ENCODE data around the gene HOXA10. TPM values are rescaled to one million over a fixed set of nuclear protein-coding genes. Genes with fewer than 3 reads are reported as not detected.

The HOXA10 gene
- total RNA-seq, 1 experiment from 2014 or later, result not detected

- POLR2A ChIA-PET (ENCODE audit: low non-redundant PET), result no interaction called here
- H3K36me3 ChIP-seq (ENCODE audit: insufficient read depth, low read length, poor library complexity, severe bottlenecking), result no peaks in the 10 kb centered on the region
- intact Hi-C loops (cut with micrococcal nuclease; ENCODE audit: unreplicated experiment), result loop anchor here (2.0 to 5.0 kb wide), 5 partner anchors 381 to 901 kb away; no protein-coding TSS in a partner anchor
- H3K27ac ChIP-seq (ENCODE audit: low read depth, low read length, poor library complexity, severe bottlenecking), result no peak overlapping the region
- CTCF ChIA-PET, result interaction anchor here (0.5 to 1.7 kb wide), 10 partner anchors 9 to 898 kb away, joined by 3 to 11 read pairs (median 4); no protein-coding TSS in a partner anchor
- no TSS peak for BruUV-seq (replicated peaks)
- H3K4me3 ChIP-seq (ENCODE audit: low read depth, low read length, poor library complexity, severe bottlenecking), result no peak overlapping the region
- peak; percentile 61 for DNase-seq (ENCODE audit: low spot score)
- peaks cover 94% of the 10 kb centered on the region for H3K27me3 ChIP-seq (replicated peaks; ENCODE audit: insufficient read depth, low read depth, low read length, poor library complexity)
- H3K9me3 ChIP-seq (ENCODE audit: low read depth, low read length, poor library complexity, severe bottlenecking), result no peaks in the 10 kb centered on the region
- H3K4me1 ChIP-seq (ENCODE audit: insufficient read depth, low read length, poor library complexity, severe bottlenecking), result no peaks in the 10 kb centered on the region
- no peak for TF ChIP-seq EZH2 (IDR thresholded peaks at IDR 0.05; ENCODE audit: borderline replicate concordance, low read depth, low read length, poor library complexity, severe bottlenecking)
- TF ChIP-seq CTCF (conservative IDR thresholded peaks at IDR 0.05; ENCODE audit: low read depth, low read length), result peak; percentile 86
Observed at GRCh38 chr7:27196287-27196767, 22.2 kb upstream of the HOXA10 start.

GRCh38 chr7:27194686-27195379 is 20.7 kb upstream of the HOXA10 start:
- intact Hi-C loops (cut with micrococcal nuclease; ENCODE audit: unreplicated experiment), result loop anchor here (1.0 to 5.0 kb wide), 4 partner anchors 382 to 902 kb away; no protein-coding TSS in a partner anchor
- peak; percentile 26 for TF ChIP-seq EZH2 (IDR thresholded peaks at IDR 0.05; ENCODE audit: borderline replicate concordance, low read depth, low read length, poor library complexity, severe bottlenecking)
- TF ChIP-seq CTCF (conservative IDR thresholded peaks at IDR 0.05; ENCODE audit: low read depth, low read length), result no peak
- no peak for DNase-seq (ENCODE audit: low spot score)
- no peaks in the 10 kb centered on the region for H3K4me1 ChIP-seq (ENCODE audit: insufficient read depth, low read length, poor library complexity, severe bottlenecking)
- H3K36me3 ChIP-seq (ENCODE audit: insufficient read depth, low read length, poor library complexity, severe bottlenecking), result no peaks in the 10 kb centered on the region
- peaks cover 96% of the 10 kb centered on the region for H3K27me3 ChIP-seq (replicated peaks; ENCODE audit: insufficient read depth, low read depth, low read length, poor library complexity)
- H3K9me3 ChIP-seq (ENCODE audit: low read depth, low read length, poor library complexity, severe bottlenecking), result no peaks in the 10 kb centered on the region
- POLR2A ChIA-PET (ENCODE audit: low non-redundant PET), result no interaction called here
- H3K27ac ChIP-seq (ENCODE audit: low read depth, low read length, poor library complexity, severe bottlenecking), result no peak overlapping the region
- H3K4me3 ChIP-seq (ENCODE audit: low read depth, low read length, poor library complexity, severe bottlenecking), result no peak overlapping the region
- no TSS peak for BruUV-seq (replicated peaks)
- CTCF ChIA-PET, result interaction anchor here (1.7 kb wide), 2 partner anchors 8 to 411 kb away, joined by 4 to 6 read pairs; no protein-coding TSS in a partner anchor

GRCh38 chr7:27194002-27194352 is 19.9 kb upstream of the HOXA10 start:
- no peaks in the 10 kb centered on the region for H3K4me1 ChIP-seq (ENCODE audit: insufficient read depth, low read length, poor library complexity, severe bottlenecking)
- H3K9me3 ChIP-seq (ENCODE audit: low read depth, low read length, poor library complexity, severe bottlenecking), result no peaks in the 10 kb centered on the region
- H3K27me3 ChIP-seq (replicated peaks; ENCODE audit: insufficient read depth, low read depth, low read length, poor library complexity), result peaks cover 99% of the 10 kb centered on the region
- TF ChIP-seq CTCF (conservative IDR thresholded peaks at IDR 0.05; ENCODE audit: low read depth, low read length), result no peak
- TF ChIP-seq EZH2 (IDR thresholded peaks at IDR 0.05; ENCODE audit: borderline replicate concordance, low read depth, low read length, poor library complexity, severe bottlenecking), result no peak
- no peak overlapping the region for H3K27ac ChIP-seq (ENCODE audit: low read depth, low read length, poor library complexity, severe bottlenecking)
- BruUV-seq (replicated peaks), result no TSS peak
- H3K36me3 ChIP-seq (ENCODE audit: insufficient read depth, low read length, poor library complexity, severe bottlenecking), result no peaks in the 10 kb centered on the region
- ChIA-PET CTCF (no interaction called here), POLR2A (ENCODE audit: low non-redundant PET) (no interaction called here)
- DNase-seq (ENCODE audit: low spot score), result no peak
- no peak overlapping the region for H3K4me3 ChIP-seq (ENCODE audit: low read depth, low read length, poor library complexity, severe bottlenecking)
- intact Hi-C loops (cut with micrococcal nuclease; ENCODE audit: unreplicated experiment), result no loop called here
